NCI-H1930 (cell line): Measurements from ENCODE around the gene CEP112.
"Not testable (repeated sequence)": the region's sequence is repeated elsewhere in the genome, so short reads cannot be mapped to it uniquely, and the experiment has no call there.

Source experiments
- DNase-seq, 2 experiments: peaks; one replicate each; lab custom pipeline; 2025; lab: John Stamatoyannopoulos, UW

The CEP112 gene

DNA sequence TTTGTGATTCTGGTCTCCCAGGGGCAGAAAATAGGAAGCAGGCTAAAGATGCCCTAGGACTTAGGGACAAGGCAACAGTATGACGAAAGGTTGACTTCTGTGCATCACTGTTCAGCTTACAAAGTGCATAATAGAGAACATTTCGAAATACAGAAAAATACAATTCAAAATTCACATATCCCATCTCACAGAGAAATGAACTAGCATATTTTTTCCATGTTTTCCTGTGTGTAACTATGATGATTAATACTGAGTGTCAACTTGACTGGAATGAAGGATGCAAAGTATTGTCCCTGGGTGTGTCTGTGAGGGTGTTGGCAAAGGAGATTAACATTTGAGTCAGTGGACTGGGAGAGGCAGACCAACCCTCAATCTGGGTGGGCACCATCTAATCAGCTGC lies 365.4 kb downstream of the CEP112 start:
- DNase-seq = not testable (repeated sequence)

DNA sequence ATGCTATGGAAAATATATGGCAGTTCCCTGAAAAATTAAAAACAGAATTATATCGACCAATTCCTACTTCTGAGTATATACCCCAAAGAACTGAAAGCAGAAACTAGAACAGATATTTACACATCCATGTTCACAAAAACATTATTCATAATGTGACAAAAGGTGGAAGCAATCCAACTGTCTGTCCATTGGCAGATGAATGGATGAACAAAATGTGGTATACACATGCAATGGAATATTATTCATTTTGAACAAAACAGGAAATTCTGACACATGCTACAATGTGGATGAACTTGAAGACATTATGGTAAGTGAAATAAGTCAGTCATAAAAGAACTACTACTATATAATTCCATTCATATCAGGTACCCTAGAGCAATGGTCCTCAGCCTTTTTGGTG lies 367.0 kb downstream of the CEP112 start:
- DNase-seq = no peak

GRCh38 chr17:65823713-65824112 lies 368.2 kb downstream of the CEP112 start:
- DNase-seq = no peak

DNA sequence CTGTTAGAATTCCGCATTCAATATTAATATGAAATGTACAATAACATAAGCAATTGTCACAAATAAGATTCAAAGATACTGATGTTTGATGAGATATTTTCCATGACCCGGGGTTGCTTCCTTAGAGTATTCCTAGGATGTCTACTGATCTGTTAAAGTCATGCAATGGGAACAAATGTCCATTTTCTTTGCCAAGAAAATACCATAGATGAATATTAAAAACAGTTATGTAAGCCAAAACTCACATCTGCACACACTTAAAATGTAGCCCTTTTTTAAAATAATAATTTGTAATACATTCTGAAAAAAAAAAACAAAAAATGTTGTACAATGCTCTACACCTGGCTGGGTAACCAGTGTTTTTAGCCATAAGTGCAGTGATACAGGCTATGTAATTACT lies 371.1 kb downstream of the CEP112 start:
- no peak for DNase-seq

GRCh38 chr17:65820306-65820705 lies 371.6 kb downstream of the CEP112 start:
- DNase-seq = no peak

- no peak for DNase-seq
These were observed 372.1 kb downstream of the CEP112 start for GRCh38 chr17:65819810-65820209.

GRCh38 chr17:65817951-65818350 lies 374.0 kb downstream of the CEP112 start:
- DNase-seq = no peak

- DNase-seq = no peak
These were observed 377.5 kb downstream of the CEP112 start for GRCh38 chr17:65814418-65814817.

GRCh38 chr17:65813306-65813705 lies 378.6 kb downstream of the CEP112 start:
- DNase-seq = no peak

DNA sequence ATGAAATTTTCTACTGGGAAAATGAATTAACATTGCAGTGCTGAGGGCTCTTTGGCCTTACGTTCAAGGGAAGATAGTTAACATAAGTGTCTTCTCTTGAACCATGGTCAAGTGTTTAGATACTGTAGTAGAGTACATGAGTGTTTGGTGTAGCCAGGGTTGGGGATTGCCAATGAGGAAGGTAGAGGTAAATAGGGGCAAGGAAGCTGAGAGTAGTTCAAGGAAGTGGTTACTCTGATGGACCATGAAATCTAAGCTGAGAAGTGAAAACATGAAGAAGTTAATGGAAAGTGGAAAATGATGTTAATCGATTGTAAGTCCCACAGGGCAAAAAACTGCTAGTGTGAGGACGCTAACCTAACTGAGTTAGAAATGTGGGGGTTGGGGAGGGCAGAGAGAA lies 380.9 kb downstream of the CEP112 start:
- no peak for DNase-seq

- no peak for DNase-seq
These were observed 382.6 kb downstream of the CEP112 start for GRCh38 chr17:65809366-65809765.

- DNase-seq = not testable (repeated sequence)
These were observed 383.4 kb downstream of the CEP112 start for GRCh38 chr17:65808566-65808965.

DNA sequence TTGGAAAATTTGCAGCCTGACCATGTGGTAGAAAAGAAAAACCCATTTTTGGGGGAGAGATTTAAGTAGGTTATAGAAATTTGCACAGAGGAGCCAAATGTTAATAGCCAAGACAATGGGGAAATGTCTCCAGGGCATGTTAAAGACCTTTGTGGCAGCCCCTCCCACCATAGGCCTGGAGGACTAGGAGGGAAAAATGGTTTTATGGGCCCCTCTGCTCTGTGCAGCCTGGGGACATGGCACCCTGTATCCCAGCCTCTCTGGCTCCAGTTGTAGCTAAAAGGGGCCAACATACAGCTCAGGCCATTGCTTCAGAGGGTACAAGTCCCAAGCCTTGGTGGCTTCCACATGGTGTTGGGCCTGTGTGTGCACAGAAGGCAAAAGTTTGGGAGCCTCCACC lies 384.6 kb downstream of the CEP112 start:
- no peak for DNase-seq

DNA sequence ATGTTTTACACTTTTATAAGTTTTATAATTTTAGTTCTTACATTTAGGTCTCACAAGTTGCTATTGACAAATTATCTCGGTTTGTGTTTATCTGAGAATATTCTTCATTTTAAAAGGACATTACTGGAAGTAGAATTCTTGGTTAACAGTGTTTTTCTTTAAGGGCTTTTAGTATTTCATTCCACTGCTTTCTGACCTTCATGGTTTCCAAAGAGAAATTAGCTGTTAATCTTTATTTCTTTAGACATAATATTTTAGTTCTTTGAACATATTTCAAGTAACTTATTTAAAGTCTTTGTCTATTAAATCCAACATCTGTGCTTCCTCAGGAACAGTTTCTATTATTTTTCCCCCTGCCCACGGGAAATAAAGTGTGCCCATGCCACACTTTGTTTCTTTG lies 390.4 kb downstream of the CEP112 start:
- no peak for DNase-seq

- no peak for DNase-seq
These were observed 391.3 kb downstream of the CEP112 start for GRCh38 chr17:65800655-65801054.

- no peak for DNase-seq
These were observed 392.1 kb downstream of the CEP112 start for GRCh38 chr17:65799869-65800268.

GRCh38 chr17:65799454-65799853 lies 392.5 kb downstream of the CEP112 start:
- no peak for DNase-seq

GRCh38 chr17:65797809-65798208 lies 394.1 kb downstream of the CEP112 start:
- DNase-seq = no peak

GRCh38 chr17:65797101-65797500 lies 394.8 kb downstream of the CEP112 start:
- DNase-seq = no peak

- no peak for DNase-seq
These were observed 397.4 kb downstream of the CEP112 start for GRCh38 chr17:65794572-65794971.

GRCh38 chr17:65790241-65790640 lies 401.7 kb downstream of the CEP112 start:
- no peak for DNase-seq

DNA sequence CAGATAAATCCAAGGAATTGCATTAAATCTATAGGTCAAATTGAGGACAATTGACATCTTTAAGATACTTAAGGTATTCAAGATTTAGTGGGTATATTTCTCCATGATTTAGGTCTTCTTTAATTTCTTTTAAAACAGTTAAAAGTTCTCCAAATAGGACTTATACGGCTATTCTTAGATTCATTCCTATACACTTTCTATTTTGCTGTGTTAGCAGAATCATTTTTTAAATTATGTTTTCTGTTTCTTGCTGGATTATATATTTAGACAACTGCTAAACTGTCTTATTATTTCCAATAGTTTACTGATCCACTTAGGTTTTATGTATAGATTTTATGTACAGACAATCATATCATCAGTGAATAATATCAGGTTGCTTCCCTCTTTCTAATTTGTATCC lies 404.4 kb downstream of the CEP112 start:
- no peak for DNase-seq

DNA sequence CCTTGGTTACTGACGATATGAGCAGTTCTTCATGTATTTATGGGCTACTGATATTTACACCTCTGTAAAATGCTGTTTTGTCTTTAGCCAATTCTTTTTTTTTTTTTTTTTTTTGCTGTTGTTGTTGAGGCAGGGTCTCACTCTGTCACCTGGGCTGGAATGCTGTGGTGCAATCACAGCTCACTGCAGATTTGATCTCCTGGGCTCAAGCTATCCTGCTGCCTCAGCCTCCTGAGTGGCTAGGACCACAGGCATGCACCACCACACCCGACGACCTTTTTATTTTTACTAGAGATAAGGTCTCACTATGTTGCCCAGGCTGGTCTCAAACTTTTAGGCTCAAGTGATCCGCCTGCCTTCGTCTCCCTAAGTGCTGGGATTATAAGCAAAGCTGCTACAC lies 405.5 kb downstream of the CEP112 start:
- DNase-seq = no peak

DNA sequence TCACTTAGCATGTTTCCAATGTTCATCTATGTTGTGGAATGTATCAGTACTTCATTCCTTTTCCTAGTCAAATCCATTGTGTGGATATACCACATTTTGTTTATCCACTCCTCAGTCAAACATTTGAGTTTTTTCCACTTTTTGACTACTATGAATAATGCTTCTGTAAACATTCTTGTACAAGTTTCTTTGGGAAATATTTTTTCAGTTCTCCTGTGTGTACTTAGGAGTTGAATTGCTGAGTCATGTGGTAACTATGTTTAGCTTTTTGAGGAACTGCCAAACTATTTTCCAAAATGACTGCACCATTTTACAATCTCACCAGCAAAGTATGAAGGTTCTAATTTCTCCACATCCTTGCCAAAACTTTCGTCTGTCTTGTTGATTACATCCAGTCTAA lies 406.8 kb downstream of the CEP112 start:
- no peak for DNase-seq

DNA sequence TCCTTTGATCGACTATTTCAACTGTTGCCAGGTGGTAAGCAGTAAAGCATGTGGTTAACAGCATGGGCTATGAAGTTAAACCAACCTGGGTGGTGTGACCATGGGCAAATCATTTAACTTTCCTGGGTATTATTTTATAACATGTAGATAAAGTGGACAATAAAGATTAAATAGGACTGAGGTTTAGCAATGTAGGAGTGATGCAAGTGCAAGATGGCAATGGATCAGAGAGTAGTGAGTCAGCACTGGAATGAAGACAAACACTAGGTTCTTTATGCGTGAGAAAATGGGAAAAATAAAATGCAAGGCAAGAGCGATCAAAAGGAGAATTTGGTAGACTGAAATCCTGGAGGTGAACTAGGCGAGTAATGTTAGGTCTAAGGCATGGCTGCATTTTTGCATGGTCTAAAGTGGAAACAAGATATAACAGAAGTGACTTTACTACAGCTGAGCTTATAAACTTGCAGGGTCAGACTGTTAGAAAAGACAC lies 408.0 kb downstream of the CEP112 start:
- no peak for DNase-seq
